Psoas muscle (tissue), 8 donors: Measurements from ENCODE around the gene CPED1. TPM values are rescaled to one million over a fixed set of nuclear protein-coding genes. Genes with fewer than 3 reads are reported as not detected.
A peak's percentile ranks its signal among the peaks of the same experiment; 100 is the strongest.

ENCODE experiments used
- ATAC-seq, 4 donors: fragments of 200-7000 bp; cut with Tn5 transposase; one replicate each; pipeline ENCODE4 v1.9.1; 2020; ENCODE audit warnings: moderate library complexity in 3 of 4, mild to moderate bottlenecking in 2 of 4
- DNase-seq, 2 donors: peaks; one replicate each; pipeline ENCODE4 v3.0.0-alpha.2; 2020
- H3K27ac ChIP-seq: fragments of 200-600 bp; one replicate; pipeline ENCODE4 v1.8.0; 2022
- H3K27me3 ChIP-seq, 3 donors: fragments of 200-600 bp in 1 of 3; one replicate each; pipeline versions ENCODE4 v1.6.1 to v1.8.0; 2013 to 2022; ENCODE audit warnings: low read length in 2 of 3, mild to moderate bottlenecking in 2 of 3, moderate library complexity in 1 of 3; ENCODE audit not compliant: insufficient read depth in 3 of 3
- H3K36me3 ChIP-seq, 2 donors: fragments of 200-600 bp in 1 of 2; one replicate each; pipeline versions ENCODE4 v1.6.1 to v1.8.0; 2013 to 2022; ENCODE audit warnings: low read depth in 1 of 2, mild to moderate bottlenecking in 1 of 2, moderate library complexity in 1 of 2; ENCODE audit not compliant: insufficient read depth in 1 of 2
- H3K4me1 ChIP-seq: fragments of 200-600 bp; one replicate; pipeline ENCODE4 v1.8.0; 2022
- H3K4me3 ChIP-seq: fragments of 200-600 bp; one replicate; pipeline ENCODE4 v1.8.0; 2022; ENCODE audit warnings: mild to moderate bottlenecking
- H3K9me3 ChIP-seq: fragments of 200-600 bp; one replicate; pipeline ENCODE4 v1.8.0; 2022
- CTCF ChIP-seq: fragments of 200-600 bp; IDR thresholded peaks from one replicate; pipeline ENCODE4 v1.8.0; 2022; ENCODE audit warnings: antibody characterized with exemption
- WGBS, 3 donors: extraction: QIAGEN DNeasy Blood & Tissue Kit; methylation state at CpG; one replicate each; pipeline versions ENCODE4 v1.1.6 to v1.1.7; 2013; 5-methylcytosine and 5-hydroxymethylcytosine counted together
- intact Hi-C, 2 donors: fragments of 100-400 bp; cut with DNase I; formaldehyde crosslinking; loops; one replicate each; pipeline versions ENCODE4 v1.11.0 to v1.14.2; 2022
- polyA plus RNA-seq, 3 donors: library from polyadenylated mRNA; stranded (reverse); fragments of 200-250 nt; gene quantifications; one replicate each; pipeline ENCODE4 v1.2.3, GENCODE V29; 2013
- total RNA-seq, 4 donors: library from RNA; stranded (reverse); fragmentation: NEBNext Ultra II Directional in 2 of 4; extraction: Animal tissue kit (Norgen Biotek cat#: 25700) in 2 of 4; gene quantifications; one replicate each; pipeline versions ENCODE4 v1.2.1 to v1.2.4, GENCODE V29; 2021 to 2023
- donor health status: healthy with polysubstance abuse.
- donor health status: DM: no; HTN: no; CAD: no; lungs with moderate emphysema.
- donor health status: Bipolar disorder and iron deficiency.
- donor health status: healthy.
- donor health status: DM: yes; HTN: yes; CAD: no.
- donor health status: DM: no; HTN: no; CAD: no.
- donor health status: DM: no; HTN: no; CAD: no.
- donor health status: DM: yes; HTN: yes; CAD: no.

CPED1 gene
- total and polyA plus RNA-seq, 7 donors: 0.90 to 39.2 (median 12.0) TPM

- no peak for TF ChIP-seq CTCF
- DNase-seq (no peak), ATAC-seq (no peak)
- intact Hi-C loops: loop anchor here (2.0 to 5.0 kb wide), 3 partner anchors 37 to 158 kb away; partner anchors contain the start of genes CPED1 (in 1 of the 2) and TSPAN12 (in 1 of the 2)
- Histone ChIP-seq H3K36me3 (peaks cover 0 to 33% of the 10 kb centered on the region in 2 donors), H3K4me1 (peaks cover 19% of the 10 kb centered on the region), H3K27me3 (no peaks in the 10 kb centered on the region), H3K4me3 (peak overlapping the region; percentile 73), H3K27ac (peak overlapping the region; percentile 91), H3K9me3 (no peaks in the 10 kb centered on the region)
- 2 to 3% (median 3%) methylated on average over 10 of the region's 10 CpGs for WGBS, 3 donors
These were observed 38.4 kb upstream of the CPED1 start for GRCh38 chr7:120949998-120950538.

GRCh38 chr7:120950539-120951308 lies 37.8 kb upstream of the CPED1 start, which contains the start of gene ING3:
Gene ING3, plus strand, starts transcription at chr7:120950777. Its CDS starts 120 bp downstream, at chr7:120950897.
- intact Hi-C loops: loop anchor here in 1 of 2 donors (5.0 kb wide), 1 partner anchor 37 kb away; the partner anchor contains the start of gene CPED1
- peaks cover 0 to 40% of the 10 kb centered on the region in 2 donors for H3K36me3 ChIP-seq
- peak within 1 kb of the TSS; percentile 73 for H3K4me3 ChIP-seq
- H3K4me1 ChIP-seq: peaks cover 19% of the 10 kb centered on the region
- 0 to 1% (median 0%) methylated on average over 64 to 71 of the region's 71 CpGs for WGBS, 3 donors
- DNase-seq (peak; percentile 95 to 98), ATAC-seq (peak; percentile 96 to 98 (median 97))
- H3K9me3 ChIP-seq: no peaks in the 10 kb centered on the region
- H3K27me3 ChIP-seq: no peaks in the 10 kb centered on the region
- peak within 1 kb of the TSS; percentile 91 for H3K27ac ChIP-seq
- no peak for TF ChIP-seq CTCF

DNA sequence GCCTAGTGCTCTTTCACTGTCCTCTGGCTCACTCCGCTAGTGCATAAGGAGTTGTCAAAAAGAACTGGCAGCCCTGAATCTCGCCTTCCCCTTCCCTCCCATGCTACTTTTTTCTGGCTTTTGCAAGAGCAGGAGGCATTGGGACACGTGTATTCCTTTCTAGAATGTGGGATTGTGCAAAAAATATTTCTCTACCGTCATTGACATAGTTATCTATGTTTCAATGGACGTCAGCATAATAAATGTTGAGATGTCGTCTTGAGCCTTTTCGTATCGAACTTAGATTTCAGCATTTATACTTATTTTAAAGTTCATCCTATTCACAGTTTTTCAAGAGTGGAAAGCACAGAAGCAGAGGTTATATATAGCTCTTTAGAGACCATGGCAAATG lies 37.2 kb upstream of the CPED1 start:
- ATAC-seq (no peak), DNase-seq (no peak)
- Histone ChIP-seq H3K27me3 (no peaks in the 10 kb centered on the region), H3K27ac (peak overlapping the region; percentile 91), H3K36me3 (peaks cover 0 to 46% of the 10 kb centered on the region in 2 donors), H3K4me3 (peak overlapping the region; percentile 73), H3K4me1 (peaks cover 19% of the 10 kb centered on the region), H3K9me3 (no peaks in the 10 kb centered on the region)
- TF ChIP-seq CTCF: no peak
- 3 to 10% (median 3%) methylated on average over 8 of the region's 8 CpGs for WGBS, 3 donors
- intact Hi-C loops: loop anchor here in 1 of 2 donors (5.0 kb wide), 1 partner anchor 36 kb away; the partner anchor contains the start of gene CPED1

DNA sequence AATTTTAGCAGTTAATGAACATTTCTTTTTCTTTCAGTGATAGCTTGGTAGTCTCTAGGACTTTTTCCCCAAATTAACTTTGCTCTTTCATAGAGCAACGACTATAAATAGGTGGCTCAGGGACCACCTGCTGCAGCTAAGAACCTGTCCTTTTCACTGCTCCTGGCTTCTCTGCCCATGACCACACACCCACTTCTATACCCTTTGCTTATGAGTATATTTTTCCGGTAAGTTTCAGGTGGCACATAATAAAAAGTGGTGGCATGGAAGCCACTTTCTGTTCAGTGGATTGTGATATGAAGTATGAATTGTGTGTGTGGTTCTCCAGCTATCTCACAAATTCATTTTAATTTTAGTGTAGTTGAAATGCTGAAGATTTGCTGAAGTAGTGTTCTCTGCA lies 36.7 kb upstream of the CPED1 start:
- ATAC-seq (no peak), DNase-seq (no peak)
- Histone ChIP-seq H3K27me3 (no peaks in the 10 kb centered on the region), H3K4me1 (peaks cover 19% of the 10 kb centered on the region), H3K4me3 (peak overlapping the region; percentile 73), H3K36me3 (peaks cover 0 to 51% of the 10 kb centered on the region in 2 donors), H3K9me3 (no peaks in the 10 kb centered on the region), H3K27ac (peak overlapping the region; percentile 91)
- no peak for TF ChIP-seq CTCF
- 48 to 59% (median 51%) methylated on average over 2 of the region's 2 CpGs for WGBS, 3 donors
- intact Hi-C loops: loop anchor here in 1 of 2 donors (5.0 kb wide), 1 partner anchor 35 kb away; the partner anchor contains the start of gene CPED1
